NCI-H446 (cell line): ENCODE results near the gene MIER2.

Experiments used
- DNase-seq, 2 experiments: peaks; one replicate each; lab custom pipeline; 2025; lab: John Stamatoyannopoulos, UW

The MIER2 gene

DNA sequence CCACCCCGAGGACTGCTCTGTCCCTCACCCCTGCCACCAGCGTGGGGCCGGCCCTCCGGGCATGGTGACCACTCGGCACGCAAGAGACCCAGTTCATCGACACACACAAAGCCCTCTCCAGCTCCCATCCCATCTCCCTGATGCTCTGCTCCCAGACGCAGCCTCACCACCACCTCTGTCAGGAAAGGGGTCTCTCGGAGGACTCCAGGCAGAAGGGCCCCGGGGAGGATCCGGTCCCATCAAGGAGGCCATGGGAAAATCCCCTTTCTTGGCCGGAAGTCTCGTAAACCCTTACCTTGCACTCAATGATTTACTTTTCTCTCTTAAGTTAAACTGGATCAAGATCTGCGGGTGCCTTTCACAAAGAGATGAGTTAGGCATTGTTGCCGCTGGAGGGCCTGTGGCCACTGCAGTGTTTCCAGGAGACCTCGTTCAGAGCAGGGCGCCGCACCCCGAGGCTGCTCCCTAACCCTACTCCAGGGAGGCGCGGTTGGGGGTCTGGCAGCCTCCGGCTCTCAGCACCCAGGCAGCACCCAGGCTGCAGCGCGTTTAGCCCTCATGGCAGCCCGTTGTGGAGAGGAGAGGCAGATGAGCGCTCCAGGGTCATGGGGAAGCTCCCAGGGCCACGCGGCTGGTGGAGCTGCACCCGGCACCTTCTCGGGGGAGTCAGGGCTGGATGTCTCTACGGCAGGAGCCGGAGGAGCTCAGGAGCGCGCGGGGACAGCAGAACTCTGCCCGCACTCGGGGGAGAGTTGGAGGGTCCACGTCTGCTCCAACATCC lies 33.4 kb upstream of the MIER2 start:
- no peak for DNase-seq

DNA sequence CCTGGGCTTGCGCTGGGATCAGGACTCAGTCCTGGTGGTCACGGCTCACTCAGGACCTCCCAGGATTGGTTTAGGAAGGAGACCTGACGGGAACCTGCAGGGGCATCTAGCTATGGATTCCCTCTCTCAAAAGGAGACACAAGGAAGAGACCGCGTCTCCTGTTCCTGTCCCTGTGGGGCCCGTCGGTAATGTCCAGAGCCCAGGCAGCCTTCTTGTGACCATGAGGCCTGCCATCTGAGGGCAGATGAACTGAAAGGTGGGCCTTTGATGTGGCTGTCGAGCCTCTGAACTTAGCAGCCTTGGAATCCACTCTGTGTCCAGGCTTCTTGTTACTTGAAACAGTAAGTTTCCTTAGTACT lies 31.5 kb upstream of the MIER2 start:
- no peak for DNase-seq

DNA sequence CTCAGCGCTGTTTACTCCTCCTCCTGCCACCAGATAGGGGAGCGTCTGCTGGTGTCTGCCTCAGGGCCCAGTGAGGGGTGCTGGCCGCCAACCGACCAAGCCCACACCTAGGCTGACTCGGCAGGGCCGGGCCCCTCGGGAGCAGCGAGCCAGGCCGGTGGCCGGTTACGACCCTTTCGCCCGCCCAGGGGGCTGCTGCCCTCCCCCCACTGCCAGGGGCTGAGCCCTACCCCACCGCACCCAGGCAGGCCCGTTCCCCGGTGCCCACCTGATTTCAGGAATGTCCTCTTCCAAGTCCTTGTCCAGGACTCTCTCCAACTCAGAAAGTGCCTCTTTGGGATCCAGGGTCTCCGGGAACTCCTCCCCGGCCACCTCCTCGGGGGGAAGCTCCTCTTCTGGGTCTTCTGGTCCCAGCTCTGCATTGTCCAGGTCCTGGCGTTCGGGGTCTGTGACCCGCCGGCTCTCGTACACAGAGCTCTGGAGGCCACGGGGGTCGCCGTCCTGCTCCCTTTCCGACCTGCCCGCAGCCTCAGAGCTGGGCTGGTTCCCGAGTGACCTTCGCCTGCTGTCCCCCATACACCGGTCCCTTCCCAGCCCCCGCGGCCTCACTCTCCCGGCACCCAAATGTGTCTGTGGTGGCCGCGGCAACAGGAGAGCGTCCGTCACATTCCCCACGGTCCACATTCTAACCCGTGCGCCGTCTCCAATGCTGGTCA lies 31.0 kb upstream of the MIER2 start:
- no peak for DNase-seq

DNA sequence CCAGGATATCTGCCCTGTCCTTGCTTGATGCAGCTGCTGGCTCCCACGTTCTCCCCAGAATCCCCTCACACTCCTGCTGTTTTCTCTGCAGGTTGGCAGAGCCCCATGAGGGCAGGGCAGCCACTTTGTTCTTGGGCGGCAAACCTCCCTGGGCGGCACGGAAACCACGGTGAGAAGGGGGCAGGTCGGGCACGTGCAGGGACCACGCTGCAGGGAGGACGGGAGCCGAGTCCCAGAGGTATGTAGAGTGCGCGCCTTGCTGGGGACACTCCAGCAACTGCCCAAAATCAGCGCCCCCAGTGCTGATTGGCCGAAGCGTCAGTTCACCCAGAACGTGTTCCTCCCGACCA lies 30.3 kb upstream of the MIER2 start:
- no peak for DNase-seq

DNA sequence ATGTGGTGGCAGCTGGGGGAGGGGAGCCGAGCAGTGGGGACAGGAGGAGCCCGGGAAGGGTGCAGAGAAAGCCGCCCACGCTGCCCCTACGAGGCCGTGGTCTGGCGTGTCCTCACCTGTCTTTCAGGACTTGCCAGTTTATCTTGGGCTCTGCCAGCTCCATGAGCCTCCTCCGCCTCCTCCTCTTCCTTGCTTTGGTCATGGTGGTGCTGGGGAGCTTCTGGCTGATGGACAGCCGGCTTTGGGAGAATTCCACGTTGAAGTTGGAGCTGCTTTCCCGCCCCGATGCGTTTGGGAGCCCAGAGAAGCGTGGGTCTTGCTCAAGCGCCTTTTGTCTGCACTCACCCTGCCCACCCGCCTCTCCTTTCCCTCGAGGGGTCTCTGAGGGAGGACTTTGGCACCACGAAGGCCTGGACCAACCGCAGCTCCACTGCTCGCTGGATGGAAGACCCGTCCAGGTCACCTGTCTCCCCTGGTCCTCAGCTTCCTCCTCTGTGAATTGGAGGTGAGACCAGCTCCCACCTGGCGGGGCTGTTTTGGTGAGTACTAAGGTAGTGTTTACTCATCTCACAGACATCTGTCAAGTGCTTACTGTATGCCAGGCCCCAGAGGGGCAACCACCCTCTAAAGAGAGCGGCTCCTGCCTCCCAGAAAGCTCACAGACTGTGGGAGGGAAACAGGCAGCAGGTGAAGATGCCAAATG lies 29.7 kb upstream of the MIER2 start:
- peak in 1 of 2 experiments; percentile 26 for DNase-seq

DNA sequence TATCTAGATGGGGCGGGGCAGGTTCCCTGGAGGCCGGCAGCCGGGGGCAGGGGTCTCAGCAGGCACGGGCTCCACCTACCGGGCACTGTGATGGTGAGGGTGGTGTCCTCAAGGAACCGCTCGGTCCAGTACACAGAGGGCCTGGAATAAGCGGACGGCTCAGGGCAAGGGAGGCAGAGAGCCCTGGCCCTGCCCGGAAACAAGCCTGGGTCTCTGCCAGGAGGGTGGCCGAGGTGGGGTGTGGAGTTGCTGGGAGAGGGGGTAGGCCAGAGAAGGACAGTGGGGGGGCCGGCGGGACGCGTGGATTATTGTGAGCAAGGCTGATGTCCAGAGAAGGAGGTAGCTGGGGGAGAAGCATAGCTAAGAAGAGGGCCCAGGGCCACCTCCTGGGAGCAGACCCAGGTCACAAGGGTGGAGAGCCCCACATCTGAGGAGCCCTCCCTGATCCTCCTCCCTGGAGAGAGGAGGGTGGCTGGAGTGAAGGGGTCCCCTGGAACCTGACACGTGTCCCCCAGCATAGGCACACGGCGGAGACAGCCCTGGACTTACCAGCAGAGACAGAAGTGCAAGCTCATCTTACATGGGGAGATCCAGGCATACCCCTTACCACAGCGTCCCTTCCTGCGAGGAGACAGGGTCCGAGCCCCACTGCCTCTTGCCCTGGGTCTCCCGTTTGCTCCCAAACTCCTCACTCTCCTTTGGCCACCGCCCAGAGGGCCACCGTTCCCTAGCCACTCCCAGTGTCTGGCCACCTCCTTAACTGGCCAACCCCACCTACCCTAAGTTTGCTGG lies 29.0 kb upstream of the MIER2 start:
- no peak for DNase-seq

DNA sequence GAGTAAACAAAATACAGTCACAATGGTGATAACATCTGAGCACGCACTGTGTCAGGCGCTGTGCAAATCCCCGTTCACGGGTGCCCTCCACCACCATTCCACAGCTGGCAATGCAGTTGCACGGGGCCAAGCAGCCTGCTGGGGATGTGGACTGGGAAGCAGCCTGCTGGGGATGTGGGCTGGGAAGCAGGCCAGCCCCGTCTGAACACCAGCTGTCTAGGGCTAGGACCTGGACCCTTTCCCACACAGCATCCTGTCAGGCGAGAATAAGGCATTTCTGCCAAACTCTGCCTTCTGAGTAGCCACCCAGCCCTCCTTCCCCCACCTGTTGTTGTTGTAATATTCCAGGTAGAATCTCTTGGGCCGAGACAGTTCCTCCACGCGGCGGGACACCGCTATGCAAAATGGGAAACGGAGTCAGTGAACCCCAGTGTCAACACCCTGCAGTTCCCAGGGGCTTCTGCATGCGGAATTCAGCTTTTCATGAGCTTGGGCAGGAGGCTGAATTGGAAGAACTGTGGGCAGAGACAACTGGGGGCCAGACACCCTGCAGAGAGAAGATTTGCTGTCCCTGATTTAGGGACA lies 27.8 kb upstream of the MIER2 start:
- DNase-seq, result peak; percentile 87 to 97

DNA sequence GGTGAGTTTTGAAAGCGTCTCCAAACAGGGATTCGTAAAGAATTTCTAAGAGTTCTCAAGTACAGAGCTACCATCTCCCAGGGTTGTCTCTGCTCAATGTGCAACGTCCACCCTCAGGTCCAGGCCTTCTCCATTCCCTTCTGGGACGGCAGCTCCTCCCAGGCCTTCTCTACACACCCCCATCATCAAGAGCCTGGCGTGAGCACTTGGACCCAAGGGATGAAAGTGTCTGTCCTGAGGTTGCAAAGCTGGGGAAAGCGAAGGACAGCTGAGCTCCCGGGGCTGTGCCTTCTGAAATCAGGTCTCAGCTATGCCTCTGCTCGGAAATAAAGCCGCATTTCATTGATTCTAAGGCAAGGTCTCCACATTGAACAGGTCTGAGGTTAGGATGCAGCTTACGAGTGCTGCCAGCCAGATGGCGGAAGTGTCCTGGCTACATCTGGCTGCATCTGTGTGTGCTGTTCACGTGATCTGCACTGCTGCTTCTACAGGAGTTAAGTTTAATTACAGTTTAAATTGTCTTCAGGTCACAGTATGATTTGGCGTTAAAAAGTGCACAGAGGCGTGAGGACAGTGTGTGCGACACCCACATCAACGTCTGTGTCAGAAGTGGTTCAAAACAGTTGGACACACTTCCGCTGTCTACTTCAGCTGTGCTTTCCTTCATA lies 27.0 kb upstream of the MIER2 start:
- no peak for DNase-seq

DNA sequence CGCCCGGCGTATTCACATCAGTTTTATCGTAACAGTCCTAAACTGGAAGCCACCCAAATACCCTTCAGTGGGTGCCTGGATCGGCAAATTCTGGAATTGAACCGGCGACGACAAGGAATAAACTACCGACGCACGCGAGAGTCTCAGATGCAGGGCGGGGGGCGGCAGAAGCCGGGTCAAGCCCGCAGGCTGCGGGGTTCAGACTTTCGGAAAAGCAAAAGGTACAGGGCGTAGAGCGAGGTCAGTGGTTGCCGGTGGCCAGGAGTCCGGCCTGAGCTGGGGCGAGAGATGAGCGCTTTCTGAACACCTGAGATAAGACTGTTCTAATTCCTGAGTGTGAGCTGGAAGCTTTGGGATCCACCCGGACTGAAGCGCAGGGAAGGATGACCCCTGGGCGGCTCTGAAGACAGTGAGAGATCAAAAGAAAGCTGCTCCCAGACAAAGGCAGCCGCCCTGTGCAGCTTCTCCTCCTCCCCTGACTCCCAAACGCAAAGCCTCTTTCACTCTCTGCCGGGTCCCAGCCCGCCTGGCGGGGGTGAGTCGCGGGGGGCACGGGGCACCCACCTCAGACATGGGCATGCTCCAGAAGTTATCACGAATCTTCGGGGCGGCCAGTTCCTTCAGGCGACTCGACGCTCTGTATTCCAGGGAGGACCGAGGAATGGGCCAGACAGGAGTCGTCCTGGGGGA lies 26.2 kb upstream of the MIER2 start:
- no peak for DNase-seq

DNA sequence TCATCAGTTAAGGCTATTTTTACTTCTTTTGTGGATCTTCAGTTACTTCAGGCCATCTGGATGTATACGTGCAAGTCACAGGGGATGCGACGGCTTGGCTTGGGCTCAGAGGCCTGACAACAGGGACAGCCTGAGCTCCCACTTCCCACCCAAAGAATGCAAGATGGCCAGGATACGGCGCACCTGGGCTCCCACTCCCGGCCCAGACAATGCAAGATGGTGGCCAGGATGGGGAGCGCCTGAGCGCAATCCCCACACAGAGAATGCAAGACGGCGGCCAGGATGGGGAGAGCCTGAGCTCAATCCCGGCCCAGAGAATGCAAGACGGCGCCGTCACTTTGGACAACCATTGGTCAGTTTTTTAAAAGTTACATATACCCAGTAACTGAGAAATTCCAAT lies 25.3 kb upstream of the MIER2 start:
- DNase-seq, result no peak

DNA sequence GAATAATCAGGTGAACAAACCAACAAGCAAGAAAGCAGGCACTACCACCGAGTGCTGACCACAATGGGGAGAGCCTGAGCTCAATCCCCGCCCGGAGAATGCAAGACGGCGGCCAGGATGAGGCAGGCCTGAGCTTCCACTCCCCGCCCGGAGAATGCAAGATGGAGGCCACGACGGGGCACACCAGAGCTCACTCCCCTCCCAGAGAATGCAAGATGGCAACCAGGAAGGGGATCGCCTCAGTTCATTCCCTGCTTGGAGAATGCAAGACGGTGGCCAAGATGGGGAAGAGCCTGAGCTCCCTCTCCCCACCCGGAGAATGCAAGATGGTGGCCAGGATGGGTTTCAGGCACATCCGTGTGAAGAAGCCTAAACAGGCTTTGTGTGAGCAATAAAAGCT lies 24.7 kb upstream of the MIER2 start:
- no peak for DNase-seq

DNA sequence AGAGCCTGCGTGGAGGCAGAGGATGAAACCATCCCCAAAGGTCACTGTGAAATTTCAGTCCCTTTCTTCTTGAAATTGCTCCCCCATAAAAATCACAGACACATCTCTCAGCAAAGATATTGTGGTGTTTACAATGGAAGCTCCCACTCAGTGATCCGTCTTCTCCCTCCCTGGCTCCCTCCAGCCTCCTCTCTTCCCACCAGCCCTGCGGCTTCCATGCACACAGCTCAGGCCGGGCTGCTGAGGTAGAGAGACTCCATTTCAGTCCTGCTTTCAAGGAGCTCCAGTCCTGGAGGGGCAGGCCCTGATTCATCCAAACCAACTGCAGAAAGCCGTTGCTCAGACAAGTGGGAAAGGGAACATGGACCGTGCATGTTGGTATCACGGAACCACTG lies 24.0 kb upstream of the MIER2 start:
- no peak for DNase-seq

DNA sequence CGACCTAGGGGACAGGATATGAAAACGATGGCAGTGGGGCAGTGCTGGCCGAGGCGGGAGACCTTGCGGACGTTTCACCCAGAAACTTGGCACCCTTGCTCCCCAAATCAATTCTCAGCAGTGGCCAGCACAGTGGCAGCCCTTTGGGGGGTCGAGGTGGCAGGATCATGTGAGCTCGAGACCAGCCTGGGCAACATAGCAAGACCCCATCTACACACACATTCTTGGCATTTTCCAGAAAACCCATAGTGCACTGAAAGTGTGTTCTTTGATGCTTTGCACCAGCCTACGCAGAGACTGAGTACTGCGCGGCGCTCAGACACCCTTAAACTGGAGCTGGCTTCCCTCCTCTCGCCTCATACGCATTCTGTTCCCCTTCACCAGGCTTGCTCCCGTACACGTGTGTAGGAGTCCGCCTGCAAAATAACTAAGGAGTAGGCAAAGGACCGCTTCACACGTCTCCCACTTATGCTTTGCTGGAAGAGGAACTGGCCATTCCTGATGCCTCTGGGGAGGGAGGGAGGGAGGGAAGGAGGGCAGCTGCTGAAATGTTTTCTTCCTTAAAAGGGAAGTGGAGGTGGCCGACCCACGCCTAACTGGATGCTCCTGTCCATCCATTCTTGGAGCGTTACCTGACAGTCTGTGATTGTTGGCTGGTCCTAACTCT lies 23.5 kb upstream of the MIER2 start:
- no peak for DNase-seq

DNA sequence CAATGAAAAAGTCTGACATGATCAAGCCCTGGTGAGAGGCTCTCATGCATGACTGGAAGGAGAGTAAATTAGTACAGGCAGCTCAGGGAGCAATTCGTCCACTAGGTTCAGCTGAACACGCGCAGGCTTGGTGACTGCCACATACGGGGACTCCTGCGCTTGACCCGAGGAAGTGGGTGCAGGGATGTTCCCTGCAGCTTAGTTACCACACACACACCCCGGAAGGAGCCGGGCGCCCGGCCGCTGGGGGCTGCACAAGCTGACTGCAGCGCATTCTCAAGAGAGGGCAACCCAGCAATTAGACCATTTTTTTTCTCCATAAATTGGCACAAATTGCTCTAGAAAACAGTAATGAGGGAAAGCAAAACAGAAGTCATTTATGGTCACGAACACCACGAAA lies 23.0 kb upstream of the MIER2 start:
- DNase-seq, result no peak

DNA sequence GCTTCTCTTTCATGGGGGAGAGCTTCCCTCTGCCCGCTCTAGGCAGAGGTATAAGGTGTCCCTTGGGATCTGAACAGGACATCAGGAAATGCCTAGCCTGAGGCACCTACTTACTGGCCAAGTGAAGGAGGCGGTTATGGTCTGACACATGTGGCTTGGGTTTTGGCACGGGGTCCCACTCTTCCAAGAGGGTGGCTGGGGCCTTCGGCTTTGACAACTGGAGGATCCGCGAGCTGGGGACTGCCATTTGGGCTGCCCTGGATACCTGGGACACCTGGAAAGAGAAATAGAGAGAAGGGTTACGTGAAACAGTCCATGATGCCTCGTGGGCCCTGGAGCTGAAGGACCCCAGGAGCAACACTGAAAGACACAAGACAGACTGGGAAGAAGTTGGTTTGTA lies 22.4 kb upstream of the MIER2 start:
- DNase-seq, result no peak

DNA sequence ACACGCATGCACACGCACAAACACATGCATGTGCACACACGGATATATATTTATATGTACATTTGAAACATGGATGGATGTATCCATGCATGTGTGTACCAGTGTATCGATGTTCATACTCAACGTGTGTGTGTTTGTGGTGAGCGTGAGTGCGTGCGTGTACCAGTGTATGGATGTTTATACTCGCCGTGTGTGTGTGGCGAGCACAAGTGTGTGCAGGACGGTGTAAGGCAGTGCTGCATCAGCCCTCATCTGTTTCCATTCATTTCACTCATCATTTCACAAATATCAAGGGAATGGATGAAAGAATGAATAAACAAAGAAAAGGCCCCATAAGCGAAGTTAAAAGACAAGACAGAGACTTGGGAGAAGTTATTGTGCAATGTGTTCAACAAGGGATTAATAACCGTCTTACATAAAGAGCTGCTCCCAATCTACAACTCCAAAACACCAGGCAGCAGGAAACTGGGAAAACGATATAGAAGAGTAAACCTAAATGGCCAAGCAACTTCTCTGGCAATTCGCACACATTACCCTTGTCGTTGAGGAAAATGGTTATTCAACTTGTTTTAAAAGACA lies 21.7 kb upstream of the MIER2 start:
- DNase-seq, result no peak

DNA sequence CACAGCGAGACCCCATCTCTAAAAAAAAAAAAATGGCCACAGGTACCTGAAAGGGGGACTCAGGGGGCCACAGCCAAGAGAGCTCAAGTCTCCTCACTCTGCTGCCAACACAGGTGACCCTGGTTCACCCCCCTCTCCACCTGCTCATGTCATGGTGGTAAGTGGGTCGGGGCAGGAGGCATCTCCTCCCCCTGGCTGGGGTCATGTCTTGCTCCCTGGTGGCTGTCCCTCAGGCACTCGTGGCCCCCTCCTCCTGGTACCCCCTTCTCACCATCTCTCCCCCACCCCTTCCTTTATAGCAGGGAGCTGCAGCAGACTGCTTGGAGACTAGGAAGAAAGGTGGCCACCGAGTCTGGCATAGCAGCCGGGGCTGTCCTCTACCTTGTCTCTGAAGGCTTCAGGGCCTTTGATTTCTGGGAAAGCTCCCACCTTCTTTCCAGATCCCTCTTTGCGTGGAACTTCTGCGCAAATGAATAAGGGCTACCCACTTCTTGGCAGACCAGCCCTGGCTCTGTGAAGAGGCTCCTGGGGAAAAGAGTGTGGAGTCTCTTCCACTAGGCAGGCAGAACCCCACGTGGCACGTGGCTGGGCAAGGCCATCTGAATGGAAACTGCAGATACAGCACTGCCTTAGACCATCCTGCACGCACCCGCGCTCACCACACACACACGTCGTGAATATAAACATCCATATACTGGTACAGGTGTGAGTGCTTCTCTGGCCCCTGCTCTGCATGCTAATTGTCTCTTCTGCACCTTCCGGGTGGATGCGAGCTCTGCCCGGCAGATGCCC lies 20.1 kb upstream of the MIER2 start:
- DNase-seq, result no peak

DNA sequence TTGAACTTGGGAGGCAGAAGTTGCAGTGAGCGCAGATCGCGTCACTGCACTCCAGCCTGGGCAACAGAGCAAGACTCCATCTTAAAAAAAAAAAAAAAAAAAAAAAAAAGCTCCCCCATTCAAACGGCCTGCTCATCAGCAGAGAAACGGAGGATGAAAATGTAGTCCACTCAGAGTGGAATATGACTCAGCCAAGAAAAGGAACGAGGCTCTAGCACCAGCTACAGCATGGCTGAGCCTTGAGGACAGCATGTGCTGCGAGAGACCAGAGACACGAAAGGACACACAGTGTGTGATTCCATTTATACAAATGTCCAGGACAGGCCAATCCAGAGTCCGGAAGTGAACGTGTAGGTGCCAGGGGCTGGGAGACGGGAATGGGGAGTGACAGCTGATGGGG lies 18.1 kb upstream of the MIER2 start:
- DNase-seq, result no peak

DNA sequence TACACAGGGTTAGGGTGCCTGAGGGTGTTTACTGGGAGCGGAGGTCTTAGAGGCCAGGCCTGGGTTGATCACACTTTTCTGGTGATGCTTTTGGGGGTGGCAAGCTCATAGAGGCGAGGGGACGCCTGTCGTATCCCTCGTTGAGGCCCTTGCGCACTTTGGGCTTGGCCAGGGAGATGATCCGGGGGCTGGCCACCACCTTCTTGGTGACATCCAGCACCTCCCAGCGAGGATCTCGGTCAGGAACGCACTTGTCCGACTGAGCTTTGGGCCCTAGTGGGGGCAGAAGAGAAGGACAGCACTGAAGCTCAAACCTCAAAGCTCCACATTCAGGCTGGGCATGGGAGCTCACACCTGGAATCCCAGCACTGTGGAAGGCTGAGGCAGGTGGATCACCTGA lies 17.6 kb upstream of the MIER2 start:
- DNase-seq, result no peak

DNA sequence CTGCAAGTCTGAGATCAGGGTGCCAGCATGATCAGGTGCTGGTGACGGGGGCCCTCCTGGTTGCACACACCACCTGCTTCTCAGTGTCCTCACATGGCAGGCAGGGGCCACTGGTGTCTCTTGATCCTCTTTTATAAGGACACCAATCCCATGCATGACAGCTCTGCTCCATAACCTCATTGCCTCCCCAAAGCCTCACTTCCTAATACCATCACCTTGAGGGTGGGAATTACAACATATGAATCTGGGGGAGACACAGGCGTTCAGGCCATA lies 15.0 kb upstream of the MIER2 start:
- DNase-seq, result no peak
